Urinary bladder (tissue), 4 donors: ENCODE results near the gene CD19. TPM values are rescaled to one million over a fixed set of nuclear protein-coding genes. Genes with fewer than 3 reads are reported as not detected.
"Not testable (repeated sequence)": the region's sequence is repeated elsewhere in the genome, so short reads cannot be mapped to it uniquely, and the experiment has no call there.

Experiments
- DNase-seq: peaks from one replicate; pipeline ENCODE4 v3.0.0-alpha.2; 2015; ENCODE audit errors: extremely low spot score
- H3K27ac ChIP-seq: one replicate; pipeline ENCODE4 v1.5.1; 2013; ENCODE audit warnings: low read depth, mild to moderate bottlenecking, moderate library complexity
- H3K36me3 ChIP-seq: one replicate; pipeline ENCODE4 v1.6.1; 2013; ENCODE audit warnings: mild to moderate bottlenecking, moderate library complexity; ENCODE audit not compliant: insufficient read depth
- H3K4me1 ChIP-seq: one replicate; pipeline ENCODE4 v1.6.1; 2013; ENCODE audit warnings: mild to moderate bottlenecking, moderate library complexity; ENCODE audit not compliant: insufficient read depth
- H3K4me3 ChIP-seq: one replicate; pipeline ENCODE4 v1.5.1; 2013; ENCODE audit warnings: low read depth, low read length
- WGBS: extraction: QIAGEN DNeasy Blood & Tissue Kit; methylation state at CpG from one replicate; pipeline ENCODE4 v1.1.7; 2013; 5-methylcytosine and 5-hydroxymethylcytosine counted together
- polyA plus RNA-seq: library from polyadenylated mRNA; stranded (reverse); fragments of 200-250 nt; gene quantifications from one replicate; pipeline ENCODE4 v1.2.3, GENCODE V29; 2013
- total RNA-seq: library from RNA; depleted of rRNA; stranded (reverse); fragments of >200 nt; gene quantifications from one replicate; pipeline ENCODE4 v1.2.3, GENCODE V29; 2014
- donor health status: healthy with polysubstance abuse.
- donor health status: healthy.

CD19 gene
- total RNA-seq (0.16 TPM), polyA plus RNA-seq (0.70 TPM)

DNA sequence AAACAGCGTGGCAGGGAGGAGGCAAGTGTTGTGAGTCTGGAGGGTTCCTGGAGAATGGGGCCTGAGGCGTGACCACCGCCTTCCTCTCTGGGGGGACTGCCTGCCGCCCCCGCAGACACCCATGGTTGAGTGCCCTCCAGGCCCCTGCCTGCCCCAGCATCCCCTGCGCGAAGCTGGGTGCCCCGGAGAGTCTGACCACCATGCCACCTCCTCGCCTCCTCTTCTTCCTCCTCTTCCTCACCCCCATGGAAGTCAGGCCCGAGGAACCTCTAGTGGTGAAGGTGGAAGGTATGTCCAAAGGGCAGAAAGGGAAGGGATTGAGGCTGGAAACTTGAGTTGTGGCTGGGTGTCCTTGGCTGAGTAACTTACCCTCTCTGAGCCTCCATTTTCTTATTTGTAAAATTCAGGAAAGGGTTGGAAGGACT is at the start of gene CD19:
Gene CD19, plus strand, starts transcription at position 171 of the 425 bp plus-strand sequence. Its CDS starts 30 bp downstream, at position 201.
- Histone ChIP-seq H3K4me1 (no peaks in the 10 kb centered on the region), H3K36me3 (no peaks in the 10 kb centered on the region), H3K4me3 (no peak within 1 kb of the TSS), H3K27ac (no peak within 1 kb of the TSS)
- no peak for DNase-seq
- WGBS = 94% methylated on average over 10 of the region's 10 CpGs

DNA sequence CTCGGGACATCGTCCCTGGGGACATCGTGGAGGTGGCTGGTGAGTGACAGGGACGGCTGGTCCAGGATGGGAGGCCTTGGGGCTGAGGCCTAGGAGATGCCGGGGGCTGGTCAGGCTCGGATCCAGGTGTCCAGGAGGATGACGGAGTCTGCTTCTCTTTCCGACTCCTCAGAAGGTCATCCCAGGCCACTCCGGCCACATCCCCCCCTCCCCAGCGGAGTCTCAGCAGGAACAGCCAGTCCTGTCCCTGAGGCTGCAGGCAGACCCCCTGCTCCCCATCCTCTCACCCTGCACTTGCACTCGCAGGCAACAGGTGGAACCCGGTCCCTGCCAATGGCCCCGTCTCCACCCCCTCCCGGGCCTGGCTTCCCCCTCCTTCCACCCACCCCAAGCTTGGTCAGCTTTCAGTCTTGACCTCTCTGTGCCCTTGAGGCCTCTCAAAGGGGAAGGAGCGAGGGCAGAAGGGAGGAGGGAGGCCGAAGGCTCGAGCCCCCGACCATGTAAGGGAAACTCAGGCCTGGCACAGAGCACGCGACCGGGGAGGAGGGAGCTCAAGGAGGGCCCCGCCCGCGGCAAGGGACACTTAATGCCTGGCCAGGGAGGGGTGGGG is 49.1 kb upstream of the CD19 start:
- H3K4me1 ChIP-seq = peaks cover 2% of the 10 kb centered on the region
- no peak for DNase-seq
- H3K36me3 ChIP-seq = no peaks in the 10 kb centered on the region
- H3K27ac ChIP-seq = no peak overlapping the region
- no peak overlapping the region for H3K4me3 ChIP-seq
- 34% methylated on average over 24 of the region's 24 CpGs for WGBS

DNA sequence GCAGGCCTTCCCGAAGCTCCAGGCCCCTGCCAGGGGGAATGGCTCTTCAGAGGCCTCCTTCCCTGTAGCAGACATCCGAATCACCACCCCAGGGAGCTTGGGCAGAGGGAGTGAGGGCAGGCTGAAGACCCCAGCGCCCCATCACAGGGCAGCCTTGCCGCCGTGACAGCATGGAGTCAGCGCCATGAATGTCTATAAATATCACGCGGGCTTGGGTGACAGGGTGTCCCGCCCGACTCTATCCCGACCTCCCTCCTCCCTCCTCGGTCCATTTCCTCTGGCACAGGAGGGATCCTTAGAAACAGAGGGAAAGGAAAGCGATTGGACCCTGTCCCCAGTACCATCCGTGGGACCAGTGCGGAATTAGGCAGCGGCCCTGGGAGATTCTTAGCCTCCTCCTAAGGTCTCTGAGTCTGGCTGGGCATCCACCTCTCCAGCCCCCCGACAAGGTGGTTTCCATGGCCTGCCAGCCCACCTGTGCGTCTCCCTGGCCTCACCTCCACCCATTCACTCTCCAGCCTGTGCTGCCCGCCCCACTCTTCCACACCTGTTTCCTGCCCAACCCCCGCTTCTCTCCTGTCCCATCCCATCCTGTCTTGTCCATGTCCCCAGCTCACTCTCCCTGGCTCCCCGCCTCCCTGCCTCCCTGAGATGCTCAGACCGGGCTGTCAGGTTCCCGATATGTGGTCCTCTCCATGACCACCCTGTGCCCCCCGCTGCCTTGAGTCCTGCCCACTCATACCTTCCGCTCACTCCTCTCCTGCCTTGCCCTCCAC is 48.4 kb upstream of the CD19 start:
- Histone ChIP-seq H3K36me3 (no peaks in the 10 kb centered on the region), H3K4me3 (no peak overlapping the region), H3K27ac (no peak overlapping the region), H3K4me1 (peaks cover 2% of the 10 kb centered on the region)
- WGBS = 54% methylated on average over 25 of the region's 25 CpGs
- no peak for DNase-seq

DNA sequence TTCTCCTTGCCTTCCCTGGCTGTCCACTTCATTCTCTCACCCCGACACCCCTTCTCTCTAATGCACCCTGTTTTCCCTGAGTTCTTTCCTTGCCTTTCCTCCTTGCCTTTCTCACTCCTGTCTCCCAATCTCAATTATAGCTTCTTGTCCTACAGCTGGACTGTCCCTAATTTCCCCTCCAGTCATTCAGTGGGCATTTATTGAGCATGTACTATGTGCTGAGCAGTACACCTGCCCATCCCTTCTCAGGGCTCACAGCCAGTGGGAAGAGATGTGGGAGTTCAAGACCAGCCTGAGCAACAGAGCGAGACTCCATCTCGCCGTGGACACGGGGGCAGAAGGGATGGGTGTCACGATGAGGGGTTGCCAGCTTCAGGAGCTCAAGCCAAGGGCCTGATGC is 47.7 kb upstream of the CD19 start:
- peaks cover 2% of the 10 kb centered on the region for H3K4me1 ChIP-seq
- 93% methylated on average over 6 of the region's 6 CpGs for WGBS
- no peaks in the 10 kb centered on the region for H3K36me3 ChIP-seq
- H3K4me3 ChIP-seq = no peak overlapping the region
- H3K27ac ChIP-seq = no peak overlapping the region
- no peak for DNase-seq

DNA sequence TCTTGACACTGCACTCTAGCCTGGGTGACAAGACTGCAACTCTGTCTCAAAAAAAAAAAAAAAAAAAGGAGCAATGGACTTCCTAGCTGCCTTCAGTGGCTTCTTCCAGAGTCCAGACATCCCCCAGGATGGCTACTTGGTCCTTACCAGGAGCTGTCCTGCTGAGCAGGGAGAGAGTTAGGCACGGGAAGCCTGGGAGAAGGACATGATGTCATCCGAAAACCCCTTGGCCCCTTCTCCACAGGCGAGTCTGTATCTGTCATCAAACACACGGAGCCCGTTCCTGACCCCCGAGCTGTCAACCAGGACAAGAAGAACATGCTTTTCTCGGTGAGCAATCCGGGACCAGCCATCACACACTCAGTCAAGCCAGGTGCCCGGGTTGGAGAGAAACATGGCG is 44.8 kb upstream of the CD19 start:
- no peak for DNase-seq
- 72% methylated on average over 10 of the region's 10 CpGs for WGBS
- no peaks in the 10 kb centered on the region for H3K4me1 ChIP-seq
- H3K4me3 ChIP-seq = no peak overlapping the region
- no peaks in the 10 kb centered on the region for H3K36me3 ChIP-seq
- H3K27ac ChIP-seq = no peak overlapping the region

DNA sequence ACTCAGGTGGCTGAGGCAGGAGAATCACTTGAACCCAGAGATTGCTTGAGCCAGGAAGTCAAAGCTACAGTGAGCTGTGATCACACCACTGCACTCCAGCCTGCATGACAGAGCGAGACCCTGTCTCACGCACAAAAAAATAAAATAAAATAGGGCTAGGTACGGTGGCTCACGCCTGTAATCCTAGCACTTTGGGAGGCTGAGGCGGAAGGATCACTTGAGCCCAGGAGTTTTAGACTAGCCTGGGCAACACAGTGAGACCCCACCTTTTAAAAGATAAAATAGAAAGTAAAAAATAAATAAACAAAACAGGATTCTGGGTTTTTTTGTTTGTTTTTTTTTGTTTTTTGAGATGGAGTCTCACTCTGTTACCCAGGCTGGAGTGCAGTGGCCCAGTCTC is 41.4 kb upstream of the CD19 start:
- not testable (repeated sequence) for H3K4me1 ChIP-seq, H3K36me3 ChIP-seq, H3K4me3 ChIP-seq, H3K27ac ChIP-seq, DNase-seq
- WGBS = 96% methylated on average over 5 of the region's 5 CpGs

DNA sequence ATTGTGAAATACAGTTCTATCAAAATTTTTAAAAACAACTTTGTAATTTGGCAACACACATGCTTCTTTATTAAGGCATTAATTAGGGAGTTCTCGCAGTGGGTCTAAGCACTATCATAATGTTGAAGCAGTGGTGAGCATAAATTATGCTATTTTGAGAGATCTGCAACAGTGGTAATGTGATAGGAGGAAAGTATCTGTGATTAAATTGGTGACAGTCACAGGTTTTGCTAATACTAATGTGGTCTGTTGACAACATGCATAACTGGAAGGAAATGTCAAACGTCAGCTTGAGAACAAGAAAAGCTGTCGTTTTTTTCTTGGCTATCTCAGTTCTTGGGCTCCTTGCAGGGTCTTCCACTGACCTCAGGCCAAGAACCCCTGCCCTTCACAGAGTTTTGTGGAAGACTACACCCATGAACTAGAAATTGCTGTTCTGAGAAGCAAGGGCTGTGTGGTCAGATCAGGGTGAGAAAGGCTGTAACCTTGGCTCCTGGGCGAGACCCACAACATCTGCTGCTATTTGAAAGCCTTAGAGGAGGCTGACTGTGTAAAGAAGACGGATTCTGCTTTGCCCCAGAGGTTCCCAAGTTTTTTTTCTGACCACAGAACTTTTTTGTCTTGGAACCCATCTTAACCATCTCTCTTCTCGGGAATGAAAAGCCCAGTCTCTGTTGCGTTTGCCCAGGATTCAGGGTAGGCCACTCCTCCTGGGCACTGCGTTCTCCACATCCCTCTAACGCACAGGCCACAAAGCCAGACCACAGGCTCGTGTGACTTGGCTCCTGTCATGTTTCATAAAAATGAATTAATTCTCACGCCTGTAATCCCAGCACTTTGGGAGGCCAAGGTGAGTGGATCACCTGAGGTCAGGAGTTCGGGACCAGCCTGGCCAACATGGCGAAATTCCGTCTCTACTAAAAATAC is 39.5 kb upstream of the CD19 start:
- no peak overlapping the region for H3K4me3 ChIP-seq
- DNase-seq = no peak
- WGBS = 78% methylated on average over 14 of the region's 14 CpGs
- H3K4me1 ChIP-seq = no peaks in the 10 kb centered on the region
- H3K27ac ChIP-seq = no peak overlapping the region
- H3K36me3 ChIP-seq = no peaks in the 10 kb centered on the region

DNA sequence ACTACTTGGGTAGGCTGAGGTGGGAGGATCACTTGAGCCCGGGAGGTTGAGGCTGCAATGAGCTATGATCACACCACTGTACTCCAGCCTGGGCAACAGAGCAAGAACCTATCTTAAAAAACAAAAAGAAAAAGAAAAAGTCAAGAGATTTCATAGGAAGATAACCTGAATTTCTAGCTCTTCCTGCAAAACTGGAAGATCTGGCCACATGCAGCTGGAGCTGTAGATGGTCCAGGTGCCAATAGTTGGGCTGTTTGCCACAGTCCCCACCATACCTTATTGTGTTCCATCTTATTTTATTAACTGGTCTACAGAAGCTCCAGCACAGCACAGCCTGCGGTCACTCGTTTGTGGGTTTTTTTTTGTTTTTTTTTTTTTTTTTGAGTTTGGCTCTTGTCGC is 38.5 kb upstream of the CD19 start:
- DNase-seq = no peak
- Histone ChIP-seq H3K4me3 (no peak overlapping the region), H3K4me1 (no peaks in the 10 kb centered on the region), H3K27ac (no peak overlapping the region), H3K36me3 (no peaks in the 10 kb centered on the region)
- 90% methylated on average over 4 of the region's 4 CpGs for WGBS

DNA sequence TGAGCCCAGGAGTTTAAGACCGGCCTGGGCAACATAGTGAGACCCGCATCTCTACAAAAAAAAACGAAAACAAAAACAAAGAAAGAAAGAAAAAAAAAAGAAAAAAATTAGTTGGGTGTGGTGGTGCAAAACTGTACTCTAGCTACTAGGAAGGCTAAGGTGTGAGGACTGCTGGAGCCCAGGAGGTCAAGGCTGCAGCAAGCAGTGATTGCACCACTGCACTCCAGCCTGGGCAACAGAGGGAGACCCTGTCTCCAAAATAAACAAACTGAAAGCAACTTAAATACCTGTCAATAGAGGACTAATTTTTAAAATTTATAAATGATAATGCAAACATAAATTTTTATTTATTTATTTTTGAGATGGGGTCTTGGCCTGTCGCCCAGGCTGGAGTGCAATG is 36.2 kb upstream of the CD19 start:
- H3K4me3 ChIP-seq = no peak overlapping the region
- no peak for DNase-seq
- no peak overlapping the region for H3K27ac ChIP-seq
- WGBS = 89% methylated on average over 4 of the region's 4 CpGs
- no peaks in the 10 kb centered on the region for H3K36me3 ChIP-seq
- no peaks in the 10 kb centered on the region for H3K4me1 ChIP-seq

DNA sequence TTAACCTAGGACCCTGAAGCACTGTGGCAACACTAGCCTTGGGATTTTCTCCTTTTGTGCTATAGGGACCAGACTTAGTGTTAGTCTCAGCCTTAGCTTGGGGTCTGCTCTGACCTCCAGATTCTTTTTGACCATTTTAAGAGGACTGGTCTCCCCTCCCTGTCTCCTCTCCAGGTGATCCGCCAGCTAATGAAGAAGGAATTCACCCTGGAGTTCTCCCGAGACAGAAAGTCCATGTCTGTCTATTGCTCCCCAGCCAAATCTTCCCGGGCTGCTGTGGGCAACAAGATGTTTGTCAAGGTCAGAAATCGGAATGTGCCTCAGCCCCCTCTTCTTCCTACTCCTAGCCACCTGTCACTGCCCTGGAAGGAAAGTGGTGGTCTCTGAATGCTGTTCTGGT is 33.9 kb upstream of the CD19 start:
- WGBS = 81% methylated on average over 4 of the region's 4 CpGs
- H3K27ac ChIP-seq = no peak overlapping the region
- no peaks in the 10 kb centered on the region for H3K36me3 ChIP-seq
- no peak for DNase-seq
- no peak overlapping the region for H3K4me3 ChIP-seq
- H3K4me1 ChIP-seq = no peaks in the 10 kb centered on the region

DNA sequence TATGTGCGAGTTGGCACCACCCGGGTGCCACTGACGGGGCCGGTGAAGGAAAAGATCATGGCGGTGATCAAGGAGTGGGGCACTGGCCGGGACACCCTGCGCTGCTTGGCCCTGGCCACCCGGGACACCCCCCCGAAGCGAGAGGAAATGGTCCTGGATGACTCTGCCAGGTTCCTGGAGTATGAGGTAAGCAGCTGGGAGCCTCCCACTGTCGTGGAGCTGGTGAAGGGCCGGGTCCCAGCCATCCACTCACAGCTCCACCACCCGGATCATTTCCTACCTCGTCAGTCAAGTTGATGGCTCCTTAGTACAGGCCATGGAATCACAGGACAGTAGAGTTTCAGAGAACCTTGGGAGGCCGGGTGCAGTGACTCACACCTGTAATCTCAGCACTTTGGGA is 33.5 kb upstream of the CD19 start:
- Histone ChIP-seq H3K4me3 (no peak overlapping the region), H3K4me1 (no peaks in the 10 kb centered on the region), H3K27ac (no peak overlapping the region), H3K36me3 (no peaks in the 10 kb centered on the region)
- DNase-seq = no peak
- WGBS = 90% methylated on average over 15 of the region's 15 CpGs

DNA sequence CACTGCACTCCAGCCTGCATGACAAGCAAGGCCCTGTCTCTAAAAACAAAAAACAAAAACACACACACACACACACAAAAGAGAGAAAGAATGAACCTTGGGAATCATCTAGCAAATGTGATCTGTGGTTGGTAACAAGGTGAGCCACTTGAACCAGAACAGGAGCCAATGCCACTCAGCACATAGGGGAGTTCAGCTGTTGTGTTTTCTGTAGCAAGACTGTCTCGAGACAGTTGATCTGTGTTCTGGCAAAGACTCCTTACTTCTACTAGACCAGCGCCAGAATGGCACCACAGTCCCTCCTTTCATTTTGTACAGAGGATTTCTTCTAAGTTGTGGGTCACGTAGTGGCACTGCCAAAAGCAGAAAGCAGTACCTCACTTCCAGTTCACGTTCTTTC is 32.8 kb upstream of the CD19 start:
- H3K36me3 ChIP-seq = no peaks in the 10 kb centered on the region
- H3K4me3 ChIP-seq = no peak overlapping the region
- H3K4me1 ChIP-seq = no peaks in the 10 kb centered on the region
- DNase-seq = no peak
- 87% methylated on average over 4 of the region's 4 CpGs for WGBS
- no peak overlapping the region for H3K27ac ChIP-seq

DNA sequence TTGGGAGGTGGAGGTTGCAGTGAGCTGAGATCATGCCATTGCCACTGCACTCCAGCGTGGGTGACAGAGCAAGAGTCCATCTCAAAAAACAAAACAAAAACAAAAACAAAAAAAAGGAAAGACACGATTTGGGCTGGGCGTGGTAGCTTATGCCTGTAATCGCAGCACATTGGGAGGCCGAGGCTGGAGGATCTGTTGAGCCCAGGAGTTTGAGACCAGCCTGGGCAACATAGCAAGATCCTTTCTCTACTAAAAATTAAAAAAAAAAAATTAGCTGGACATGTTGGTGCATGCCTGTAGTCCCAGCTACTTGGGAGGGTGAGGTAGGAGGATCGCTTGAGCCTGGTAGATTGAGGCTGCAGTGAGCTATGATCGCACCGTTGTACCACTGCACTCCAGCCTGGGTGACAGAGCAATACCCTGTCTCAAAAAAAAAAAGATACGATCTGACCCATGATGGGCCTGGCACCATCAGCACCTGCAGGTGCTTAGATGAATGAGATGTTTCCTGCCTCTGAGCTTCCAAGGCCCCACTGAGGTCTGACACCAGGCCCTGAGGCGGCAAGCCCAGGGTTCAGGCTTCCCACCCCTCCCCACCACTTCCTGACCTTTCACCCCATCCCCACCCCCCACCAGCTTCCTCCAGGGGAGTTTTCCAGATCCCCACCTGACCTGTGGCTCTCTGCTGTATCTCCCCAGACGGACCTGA is 31.7 kb upstream of the CD19 start:
- WGBS = 91% methylated on average over 11 of the region's 11 CpGs
- Histone ChIP-seq H3K27ac (no peak overlapping the region), H3K36me3 (no peaks in the 10 kb centered on the region), H3K4me1 (no peaks in the 10 kb centered on the region), H3K4me3 (no peak overlapping the region)
- DNase-seq = no peak
